H1 (cell line): ENCODE results near the gene SMYD3. TPM values are rescaled to one million over a fixed set of nuclear protein-coding genes. Genes with fewer than 3 reads are reported as not detected.

Experiments
- ATF3 ChIP-seq: IDR thresholded peaks from 2 replicates; pipeline ENCODE4 v1.6.1; 2011; ENCODE audit warnings: low read depth, mild to moderate bottlenecking, low read length; ENCODE audit not compliant: insufficient read depth
- EZH2 ChIP-seq: fragments of 200-600 bp; sonication (generic); IDR thresholded peaks from 2 replicates; pipeline ENCODE4 v1.7.1; 2012; ENCODE audit warnings: low read depth, mild to moderate bottlenecking, moderate library complexity, low read length, inconsistent platforms; ENCODE audit not compliant: severe bottlenecking
- HDAC6 ChIP-seq: IDR thresholded peaks from one replicate; pipeline ENCODE4 v1.7.1; 2012; ENCODE audit warnings: low read depth, mild to moderate bottlenecking, inconsistent platforms, low read length, moderate library complexity
- polyA plus RNA-seq, 7 experiments: library from polyadenylated mRNA; depleted of rRNA in 3 of 7; stranded (reverse) in 5 of 7; unstranded in 2 of 7; fragments of >200 nt in 5 of 7; fragments of 200-250 nt in 2 of 7; gene quantifications; 1 replicate in 5 of 7; 2 replicates in 1 of 7; 4 replicates in 1 of 7; pipeline versions ENCODE4 v1.2.1 to v1.2.3, GENCODE V29; 2011 to 2013; ENCODE audit warnings: missing spikeins in 2 of 7, mixed read lengths in 2 of 7
- total RNA-seq: library from RNA; stranded (reverse); fragmentation: NEBNext Ultra II Directional; extraction: Animal tissue kit (Norgen Biotek cat#: 25700); gene quantifications from 2 replicates; pipeline ENCODE4 v1.2.1, GENCODE V29; 2021

SMYD3 gene
- total and polyA plus RNA-seq, 2 of the 8 experiments (the other 6 are each of a cell fraction or from before 2014, with no cell fraction given), result 17.3 to 25.4 TPM

GRCh38 chr1:246126580-246126979 is 380.5 kb downstream of the SMYD3 start (continued):
- TF ChIP-seq HDAC6, result no peak
- TF ChIP-seq ATF3, result no peak
- no peak for TF ChIP-seq EZH2
- TF ChIP-seq, all 59 proteins: peak for 0
